HG02798 (cell line): ENCODE data around the gene SCYL2.
"Not testable (repeated sequence)": the region's sequence is repeated elsewhere in the genome, so short reads cannot be mapped to it uniquely, and the experiment has no call there.

Experiments
- ATAC-seq: cut with Tn5 transposase; IDR thresholded peaks from one replicate; pipeline ENCODE4 v1.9.1; 2021; ENCODE audit warnings: mild to moderate bottlenecking; ENCODE audit not compliant: unreplicated experiment, poor library complexity

Gene SCYL2, protein sequence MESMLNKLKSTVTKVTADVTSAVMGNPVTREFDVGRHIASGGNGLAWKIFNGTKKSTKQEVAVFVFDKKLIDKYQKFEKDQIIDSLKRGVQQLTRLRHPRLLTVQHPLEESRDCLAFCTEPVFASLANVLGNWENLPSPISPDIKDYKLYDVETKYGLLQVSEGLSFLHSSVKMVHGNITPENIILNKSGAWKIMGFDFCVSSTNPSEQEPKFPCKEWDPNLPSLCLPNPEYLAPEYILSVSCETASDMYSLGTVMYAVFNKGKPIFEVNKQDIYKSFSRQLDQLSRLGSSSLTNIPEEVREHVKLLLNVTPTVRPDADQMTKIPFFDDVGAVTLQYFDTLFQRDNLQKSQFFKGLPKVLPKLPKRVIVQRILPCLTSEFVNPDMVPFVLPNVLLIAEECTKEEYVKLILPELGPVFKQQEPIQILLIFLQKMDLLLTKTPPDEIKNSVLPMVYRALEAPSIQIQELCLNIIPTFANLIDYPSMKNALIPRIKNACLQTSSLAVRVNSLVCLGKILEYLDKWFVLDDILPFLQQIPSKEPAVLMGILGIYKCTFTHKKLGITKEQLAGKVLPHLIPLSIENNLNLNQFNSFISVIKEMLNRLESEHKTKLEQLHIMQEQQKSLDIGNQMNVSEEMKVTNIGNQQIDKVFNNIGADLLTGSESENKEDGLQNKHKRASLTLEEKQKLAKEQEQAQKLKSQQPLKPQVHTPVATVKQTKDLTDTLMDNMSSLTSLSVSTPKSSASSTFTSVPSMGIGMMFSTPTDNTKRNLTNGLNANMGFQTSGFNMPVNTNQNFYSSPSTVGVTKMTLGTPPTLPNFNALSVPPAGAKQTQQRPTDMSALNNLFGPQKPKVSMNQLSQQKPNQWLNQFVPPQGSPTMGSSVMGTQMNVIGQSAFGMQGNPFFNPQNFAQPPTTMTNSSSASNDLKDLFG

DNA sequence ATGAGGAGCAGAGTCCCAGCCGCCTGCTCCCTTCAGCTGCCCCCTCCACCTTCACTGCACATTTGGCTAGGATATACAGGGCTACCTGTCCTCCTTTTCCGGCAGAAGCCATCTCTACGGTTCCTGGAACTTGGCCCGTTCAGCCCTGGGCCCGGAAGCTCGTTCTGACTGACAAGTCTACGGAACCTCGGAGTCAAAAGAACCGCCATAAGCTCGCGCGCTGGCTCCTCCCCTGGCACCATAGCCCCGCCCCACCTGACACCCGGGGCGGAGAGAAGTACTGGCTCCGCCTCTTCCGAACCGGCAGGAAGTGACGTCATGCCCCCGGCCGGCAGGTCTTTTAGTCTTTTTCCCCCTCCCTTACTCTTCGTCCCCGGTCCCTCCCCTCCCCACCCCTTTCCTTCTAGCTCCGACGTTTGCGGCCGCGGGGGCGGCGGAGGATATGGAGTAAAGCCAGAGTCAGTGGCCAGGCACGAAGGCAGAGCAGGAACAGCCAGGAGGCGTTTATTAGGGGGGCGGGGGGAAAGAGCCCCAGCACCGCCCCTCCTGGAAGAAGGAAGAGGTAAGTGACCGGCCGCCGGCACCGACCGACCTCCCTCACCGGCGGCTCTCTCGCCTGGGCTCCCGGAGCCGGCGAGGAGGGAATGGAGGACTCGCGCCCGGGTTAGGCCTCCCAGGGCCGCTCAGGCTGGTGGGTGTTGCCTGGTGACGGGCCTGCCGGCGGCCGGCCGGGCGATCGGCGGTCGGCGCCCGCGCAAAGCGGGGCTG lies at the start of gene SCYL2, which contains the start of gene DEPDC4:
SCYL2 (plus strand) TSS at position 343 of the 768 bp plus-strand sequence. CDS start 15,794 bp downstream, outside the sequence.
DEPDC4 (minus strand) TSS at position 245 of the 768 bp plus-strand sequence; CDS start at position 242, 3 bp downstream.
- peak; percentile 95 for ATAC-seq

DNA sequence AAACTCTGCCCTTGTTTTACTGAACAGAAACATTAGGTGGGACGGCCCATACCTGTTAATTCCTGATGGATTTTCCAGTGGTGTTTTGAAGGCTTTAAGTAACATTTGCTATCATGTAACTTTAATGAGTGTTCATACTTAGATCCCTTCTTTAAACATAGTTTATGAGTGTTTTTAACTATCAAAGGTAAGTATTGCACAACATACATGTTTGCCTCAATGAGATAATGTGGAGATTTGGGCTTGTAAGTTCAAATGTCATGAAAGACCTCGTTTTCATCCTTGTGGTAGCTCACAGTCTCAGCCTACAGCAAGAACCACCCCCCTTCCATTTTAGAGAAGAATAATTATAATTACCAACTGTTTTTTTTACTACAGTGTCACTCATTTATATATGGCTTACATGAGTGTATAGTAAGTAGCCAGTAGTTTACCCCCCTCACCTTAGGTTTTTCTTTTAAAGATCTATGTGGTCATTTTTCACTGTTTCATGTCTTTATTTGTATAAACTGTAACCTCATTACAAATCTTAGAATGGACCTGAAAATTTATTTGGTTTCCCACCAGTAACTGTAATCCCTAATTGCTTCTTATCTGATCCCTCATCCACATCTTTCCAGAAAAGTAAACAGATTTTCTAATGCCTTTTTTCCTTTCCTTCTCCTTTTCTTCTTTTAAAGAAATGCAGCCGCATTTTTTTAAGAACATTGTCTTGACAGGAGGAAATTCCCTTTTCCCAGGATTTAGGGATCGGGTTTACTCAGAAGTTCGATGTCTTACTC lies 47.5 kb upstream of the SCYL2 start:
- ATAC-seq: no peak

DNA sequence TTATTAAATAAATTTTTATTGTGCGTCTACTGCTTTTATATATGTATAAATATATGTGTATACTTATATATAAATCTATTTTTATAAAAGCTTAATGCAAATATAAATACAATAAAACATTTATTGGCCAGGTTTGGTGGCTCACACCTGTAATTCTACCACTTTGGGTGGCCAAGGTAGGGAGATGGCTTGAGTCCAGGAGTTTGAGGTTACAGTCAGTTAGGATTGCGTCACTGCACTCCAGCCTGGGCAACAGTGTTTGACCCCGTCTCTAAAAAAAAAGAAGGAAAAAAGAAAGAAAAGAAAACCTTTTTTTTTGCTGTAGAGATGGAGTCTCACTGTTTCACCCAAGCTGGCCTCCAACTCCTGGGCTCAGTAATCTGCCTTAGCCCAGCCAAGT lies 45.5 kb upstream of the SCYL2 start:
- ATAC-seq: no peak

DNA sequence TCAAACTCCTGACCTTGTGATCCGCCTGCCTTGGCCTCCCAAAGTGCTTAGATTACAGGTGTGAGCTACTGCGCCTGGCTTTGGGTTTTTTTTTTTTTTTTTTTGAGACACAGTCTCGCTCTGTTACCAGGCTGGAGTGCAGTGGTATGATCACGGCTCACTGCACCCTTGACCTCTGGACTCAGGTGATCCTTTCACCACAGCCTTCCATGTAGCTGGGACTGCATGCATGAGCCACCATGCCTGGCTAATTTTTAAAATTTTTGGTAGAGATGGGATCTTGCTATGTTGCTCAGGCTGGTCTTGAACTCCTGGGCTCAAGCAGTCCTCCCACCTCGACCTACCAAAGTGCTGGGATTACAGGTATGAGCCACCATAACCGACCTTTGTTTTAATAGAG lies 44.8 kb upstream of the SCYL2 start:
- not testable (repeated sequence) for ATAC-seq

DNA sequence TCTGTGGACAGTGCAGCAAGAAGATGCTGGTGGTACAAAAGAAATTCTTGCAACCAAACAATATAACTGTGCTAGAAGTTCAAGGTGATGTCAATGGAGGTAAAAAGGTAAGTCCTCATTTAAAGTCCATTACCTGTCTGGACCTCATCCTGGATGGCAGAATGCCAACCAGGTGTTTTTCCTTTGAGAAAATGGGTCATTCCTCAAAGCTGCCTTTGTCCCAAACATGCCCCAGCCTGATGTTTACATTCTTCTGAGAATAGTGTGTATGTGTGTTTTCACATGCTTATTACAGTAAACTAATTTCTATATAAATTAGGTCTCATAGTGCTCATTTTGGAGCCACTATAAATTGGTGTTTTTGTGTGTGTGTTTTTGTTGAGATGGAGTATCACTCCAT lies 41.5 kb upstream of the SCYL2 start:
- no peak for ATAC-seq

DNA sequence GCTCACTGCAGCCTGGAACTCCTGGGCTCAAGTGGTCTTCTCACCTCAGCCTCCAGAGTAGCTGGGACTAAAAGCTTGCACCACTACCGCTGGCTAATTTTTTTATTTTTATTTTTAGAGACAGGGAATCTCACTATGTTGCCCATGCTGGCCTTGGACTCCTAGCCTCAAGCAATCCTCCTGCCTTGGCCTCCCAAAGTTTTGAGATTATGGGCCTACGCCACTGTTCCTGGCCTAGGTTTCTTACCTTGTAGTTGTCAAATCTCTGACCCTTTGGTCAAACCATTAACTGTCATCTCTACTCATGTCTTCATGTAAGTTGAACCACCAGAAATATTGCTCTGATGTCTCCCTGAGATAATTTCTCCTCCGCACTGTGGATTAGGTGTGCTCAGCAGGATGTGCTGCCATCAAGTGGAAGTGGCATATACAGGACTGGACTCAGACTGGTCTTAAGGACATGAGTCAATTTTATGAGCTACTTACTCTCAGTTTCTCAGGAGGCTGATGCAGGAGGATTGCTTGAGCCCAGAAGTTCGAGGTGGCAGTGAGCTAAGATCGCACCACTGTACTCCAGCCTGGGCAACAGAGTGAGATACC lies 37.8 kb upstream of the SCYL2 start:
- ATAC-seq: no peak

DNA sequence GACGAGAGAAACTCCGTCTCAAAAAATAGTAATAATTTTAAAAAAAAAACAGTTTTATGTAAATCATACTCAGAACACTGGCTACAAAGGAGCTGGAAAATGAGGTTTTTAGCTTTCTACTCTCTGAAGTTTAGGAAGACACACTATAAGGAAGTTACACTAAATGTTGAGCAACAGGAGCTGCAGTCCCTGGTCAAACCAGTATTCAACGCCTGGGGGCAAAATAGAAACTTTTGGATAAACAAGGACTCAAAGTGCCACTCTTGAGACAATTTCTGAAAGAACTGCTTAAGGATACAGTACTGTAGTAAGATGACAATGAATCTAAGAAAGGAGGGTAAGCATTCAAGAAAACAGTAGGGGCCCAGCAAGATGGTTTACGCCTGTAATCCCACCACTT lies 37.1 kb upstream of the SCYL2 start:
- no peak for ATAC-seq

DNA sequence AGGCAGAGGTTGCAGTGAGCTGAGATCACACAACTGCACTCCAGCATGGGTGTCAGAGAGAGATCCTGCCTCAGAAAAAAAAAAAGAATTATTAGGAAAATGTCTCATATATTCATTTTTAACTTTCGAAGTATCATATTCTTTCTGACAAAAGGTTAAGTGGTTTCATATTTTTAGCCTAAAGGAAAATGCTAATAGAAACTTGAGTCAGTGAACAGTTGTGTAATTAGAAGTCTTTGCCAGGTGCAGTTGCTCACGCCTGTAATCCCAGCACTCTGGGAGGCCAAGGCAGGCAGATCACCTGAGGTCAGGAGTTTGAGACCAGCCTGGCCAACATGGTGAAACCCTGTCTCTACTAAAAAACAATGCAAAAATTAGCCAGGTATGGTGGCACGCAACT lies 35.1 kb upstream of the SCYL2 start:
- ATAC-seq: not testable (repeated sequence)

DNA sequence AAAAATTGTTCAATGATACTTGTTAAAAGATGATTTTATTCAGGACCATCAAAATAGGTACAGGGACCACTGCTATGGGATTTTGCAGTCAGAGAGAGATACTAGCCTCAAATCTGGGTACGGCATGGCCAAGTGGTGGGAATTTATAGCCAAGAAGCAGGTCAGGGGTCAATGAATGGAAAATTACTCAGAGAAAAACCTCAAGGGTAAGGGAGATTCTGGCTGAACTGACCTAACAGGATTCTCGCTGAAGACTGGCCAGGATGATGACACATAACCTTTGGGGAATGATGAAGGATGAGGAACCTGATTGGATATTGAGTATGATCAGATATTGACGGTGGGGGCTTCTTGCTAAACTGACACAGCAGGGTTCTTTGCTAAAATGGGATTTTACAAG lies 32.8 kb upstream of the SCYL2 start:
- ATAC-seq: no peak

DNA sequence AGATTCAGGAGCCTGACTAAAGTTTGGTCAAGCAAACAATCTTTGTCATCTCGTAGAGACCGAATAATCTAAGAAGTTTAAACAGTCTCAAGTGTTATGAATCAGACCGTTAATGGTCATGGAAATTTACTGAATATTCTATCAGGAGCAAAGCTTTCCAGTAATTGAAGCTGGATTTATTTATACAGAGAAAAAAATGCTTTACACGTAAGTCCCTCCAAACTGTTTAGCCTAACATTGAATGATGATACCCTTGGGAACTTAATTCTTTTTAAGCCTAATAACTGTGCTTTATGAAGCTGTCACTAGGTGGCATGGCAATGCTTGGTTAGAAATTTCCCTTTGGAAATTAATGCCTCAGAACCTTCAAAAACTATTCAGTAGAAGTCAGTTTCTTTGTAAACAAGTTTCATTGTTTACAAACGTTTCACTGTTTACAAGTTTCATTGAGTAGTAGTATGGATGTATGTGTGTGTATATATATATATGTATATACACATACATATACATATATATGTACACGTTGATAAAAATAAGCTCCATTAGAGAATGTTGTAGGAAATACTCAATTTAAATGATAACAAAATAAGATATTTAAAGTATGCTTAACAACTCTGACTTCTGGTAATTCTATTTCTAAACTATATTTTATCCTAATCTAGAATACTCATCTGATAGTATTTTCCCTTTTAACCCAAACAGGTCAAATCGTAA lies 32.2 kb upstream of the SCYL2 start:
- ATAC-seq: no peak

DNA sequence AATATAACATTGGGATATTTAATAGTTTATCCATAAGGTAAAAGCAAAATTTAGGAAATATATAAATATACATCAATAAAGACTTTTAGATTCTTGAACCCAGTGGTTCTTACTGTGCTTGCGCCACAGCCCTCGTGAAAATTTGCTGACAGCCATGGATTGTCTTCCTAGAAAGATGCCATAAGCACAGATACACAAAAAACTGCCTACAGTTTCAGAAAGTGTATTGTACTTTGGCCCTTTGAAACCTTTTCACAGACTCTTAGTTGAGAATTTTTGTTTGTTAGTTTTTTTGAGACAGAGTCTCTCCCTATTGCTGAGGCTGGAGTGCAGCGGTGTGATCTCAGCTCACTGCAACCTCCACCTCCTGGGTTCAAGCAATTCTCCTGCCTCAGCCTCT lies 28.2 kb upstream of the SCYL2 start:
- ATAC-seq: no peak

DNA sequence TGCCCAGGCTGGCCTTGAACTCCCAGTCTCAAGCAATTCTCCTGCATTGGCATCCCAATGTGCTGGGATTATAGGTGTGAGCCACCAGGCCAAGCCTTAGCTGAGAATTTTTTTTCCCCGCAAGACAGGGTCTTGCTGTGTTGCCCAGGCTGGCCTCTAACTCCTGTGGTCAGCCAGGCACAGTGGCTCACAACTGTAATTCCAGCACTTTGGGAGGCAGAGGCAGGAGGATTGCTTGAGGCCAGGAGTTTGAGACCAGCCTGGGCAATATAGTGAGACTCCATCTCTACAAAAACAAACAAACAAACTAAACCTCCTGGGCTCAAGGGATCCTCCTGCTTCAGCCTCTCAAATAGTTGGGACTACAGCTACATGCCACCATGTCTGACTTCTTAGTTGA lies 27.4 kb upstream of the SCYL2 start:
- ATAC-seq: no peak

DNA sequence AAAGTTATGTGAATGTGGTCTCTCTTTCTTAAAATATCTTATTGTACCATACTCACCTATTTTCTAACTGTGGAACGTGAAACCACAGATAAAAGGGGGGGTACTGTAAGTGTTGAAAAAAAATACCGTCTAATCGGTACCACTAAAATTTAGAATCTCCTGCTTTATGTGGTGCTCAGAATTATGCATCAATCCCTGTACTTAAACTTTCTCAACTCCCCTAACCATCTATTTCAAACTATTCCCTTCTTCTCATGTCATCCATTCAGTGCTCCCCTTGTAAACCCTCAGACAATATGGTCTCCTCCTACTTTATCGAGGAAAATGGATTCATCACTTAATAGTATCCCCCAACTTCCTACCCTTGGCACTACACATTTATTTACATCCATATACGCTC lies 23.8 kb upstream of the SCYL2 start:
- no peak for ATAC-seq

DNA sequence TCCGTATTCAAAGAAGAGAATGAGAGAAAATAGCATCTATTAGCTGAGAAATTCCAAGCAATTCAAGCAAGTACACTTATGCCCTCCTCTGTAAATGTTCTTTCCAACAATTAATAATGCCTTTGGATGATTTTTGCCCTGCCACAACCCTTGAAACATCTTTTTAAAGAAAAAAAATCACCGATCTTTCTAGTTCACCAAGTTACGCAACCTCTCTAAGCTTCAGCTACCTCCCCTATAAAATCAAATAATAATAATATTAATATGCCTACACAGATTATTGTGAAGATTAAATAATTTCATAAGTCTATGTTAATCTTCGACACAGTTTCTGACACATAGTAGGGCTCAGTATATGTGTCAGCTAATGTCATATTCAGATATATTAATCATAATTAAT lies 19.2 kb upstream of the SCYL2 start:
- no peak for ATAC-seq

DNA sequence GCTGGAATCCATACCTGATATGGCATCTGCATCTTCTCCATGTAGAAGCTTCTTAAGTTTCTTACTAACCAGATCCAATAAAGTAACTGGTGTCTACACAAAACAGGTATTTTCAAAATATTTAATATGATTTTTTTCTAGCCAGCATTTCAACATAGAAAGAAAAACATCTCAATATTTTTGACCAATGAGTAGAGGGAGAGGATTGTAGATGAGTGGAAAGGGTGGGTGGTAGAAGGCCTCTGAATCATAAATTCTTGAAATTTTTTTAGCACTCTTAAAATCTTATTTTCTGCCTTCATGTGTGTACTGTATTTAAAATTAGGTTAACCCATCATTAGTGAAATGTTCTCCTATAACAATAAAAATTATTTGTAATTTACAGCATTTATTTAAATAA lies 18.1 kb upstream of the SCYL2 start:
- no peak for ATAC-seq

DNA sequence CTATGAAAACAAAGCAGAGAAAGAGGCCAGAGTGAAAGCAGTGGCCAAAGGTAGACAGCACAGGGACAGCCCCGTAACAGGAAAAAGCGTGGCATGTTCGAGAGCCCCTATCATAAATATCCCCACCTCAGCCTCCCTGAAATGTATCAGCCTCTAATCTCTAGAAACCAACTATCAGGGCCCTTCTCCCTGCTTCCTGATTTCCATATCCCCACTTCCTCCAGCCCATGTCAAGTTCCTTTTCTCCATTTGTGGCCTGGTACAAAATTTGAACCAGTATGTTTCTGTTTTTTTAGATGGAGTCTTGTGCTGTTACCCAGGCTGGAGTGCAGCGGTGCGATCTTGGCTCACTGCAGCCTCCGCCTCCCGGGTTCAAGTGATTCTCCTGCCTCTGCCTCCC lies 17.0 kb upstream of the SCYL2 start:
- no peak for ATAC-seq

DNA sequence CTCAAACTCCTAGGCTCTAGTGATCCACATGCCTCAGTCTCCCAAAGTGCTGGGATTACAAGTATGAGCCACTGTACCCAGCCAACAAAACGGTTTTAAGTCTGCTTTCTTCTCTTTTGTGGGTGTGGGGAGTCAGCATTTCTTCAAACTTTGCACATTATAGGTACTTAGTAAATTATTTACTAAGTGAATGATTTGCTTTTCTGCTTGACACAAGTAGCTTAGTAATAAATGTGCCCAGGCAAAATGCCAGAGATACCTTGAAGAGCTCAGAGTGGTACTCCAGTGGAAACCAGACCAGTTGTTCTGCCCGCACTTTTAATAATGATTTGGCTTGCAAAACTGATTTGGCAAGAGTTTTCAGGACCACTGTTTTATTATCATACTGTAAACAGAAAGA lies 15.1 kb upstream of the SCYL2 start:
- no peak for ATAC-seq

DNA sequence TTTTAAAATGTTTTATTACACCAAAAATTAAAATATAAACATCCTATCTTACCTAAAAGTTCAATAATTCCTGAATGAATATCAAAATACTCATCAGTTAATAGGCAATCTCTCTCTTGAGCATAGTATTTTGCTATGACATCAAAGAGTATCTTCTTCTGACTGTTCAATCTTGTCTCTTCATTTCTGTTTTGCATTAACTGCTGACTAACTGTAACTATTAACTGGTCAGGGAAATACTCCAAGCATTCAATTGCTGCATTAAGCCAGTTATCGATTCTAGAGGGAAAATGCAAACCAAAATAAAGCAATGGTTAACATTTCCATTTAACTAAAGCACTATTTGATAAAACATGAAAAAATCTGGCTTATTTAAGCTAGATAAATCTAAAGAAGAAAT lies 13.5 kb upstream of the SCYL2 start:
- ATAC-seq: no peak

DNA sequence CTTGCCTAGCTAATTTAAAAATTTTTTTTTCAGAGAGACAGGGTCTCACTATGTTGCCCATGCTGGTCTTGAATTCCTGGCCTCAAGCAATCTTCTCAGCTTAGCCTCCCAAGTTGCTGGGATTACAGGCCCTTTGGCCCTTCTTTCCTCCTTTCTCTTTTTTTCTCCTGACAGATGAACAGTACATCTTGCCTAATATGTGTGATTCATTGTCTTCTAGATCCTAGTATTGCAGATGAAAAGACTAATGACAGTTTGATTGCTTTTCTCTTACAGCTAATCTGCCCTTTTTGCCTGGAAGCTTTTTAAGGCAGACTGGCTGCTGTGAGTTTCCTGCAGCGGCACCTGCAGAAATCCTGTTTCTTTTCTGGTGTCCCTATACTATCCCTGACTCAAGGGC lies 12.1 kb upstream of the SCYL2 start:
- ATAC-seq: no peak
